Activated T-helper 1 cell treated with Interleukin-2 at 50 U/mL for 16 hours (primary cell): ENCODE measurements around the gene PPIP5K1.
"Not testable (repeated sequence)": the region's sequence is repeated elsewhere in the genome, so short reads cannot be mapped to it uniquely, and the experiment has no call there.

ENCODE experiments used
- DNase-seq: peaks from one replicate; pipeline ENCODE4 v3.0.0-alpha.2; 2020; ENCODE audit warnings: low read depth

Gene PPIP5K1

DNA sequence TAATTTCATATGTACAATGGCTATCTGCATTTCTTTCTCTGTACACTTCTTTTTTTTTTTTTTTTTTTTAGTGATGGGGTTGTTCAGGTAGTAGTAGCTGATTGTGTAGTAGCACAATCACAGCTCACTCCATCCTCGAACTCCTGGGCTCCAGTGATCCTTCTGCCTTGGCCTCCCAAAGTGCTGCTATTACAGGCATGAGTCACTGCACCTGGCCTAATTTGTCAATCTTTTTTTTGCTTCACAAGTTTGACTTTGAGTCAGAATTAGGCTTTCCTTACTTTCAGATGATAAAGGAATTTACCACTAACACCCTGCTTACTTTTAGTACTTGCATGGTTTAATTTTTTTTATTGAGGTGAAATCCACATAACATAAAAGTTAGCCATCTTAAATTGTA is 44.6 kb downstream of the PPIP5K1 start:
- no peak for DNase-seq

DNA sequence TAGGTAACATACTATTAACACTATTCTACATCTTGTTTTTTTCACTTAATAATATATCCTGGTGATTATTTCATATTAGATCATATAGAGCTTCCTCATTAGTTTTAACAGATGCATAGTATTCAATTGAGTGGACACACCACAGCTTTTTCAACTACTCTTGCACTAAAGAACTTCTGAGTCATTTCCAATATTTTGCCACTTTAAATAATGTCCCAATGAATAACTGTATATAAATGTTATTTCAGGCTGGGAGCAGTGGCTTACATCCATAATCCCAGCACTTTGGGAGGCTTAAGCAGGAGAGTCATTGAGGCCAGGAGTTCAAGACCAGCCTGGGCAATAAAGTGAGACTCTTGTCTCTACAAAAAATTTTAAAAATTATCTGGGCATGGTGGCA is 45.7 kb downstream of the PPIP5K1 start:
- no peak for DNase-seq

DNA sequence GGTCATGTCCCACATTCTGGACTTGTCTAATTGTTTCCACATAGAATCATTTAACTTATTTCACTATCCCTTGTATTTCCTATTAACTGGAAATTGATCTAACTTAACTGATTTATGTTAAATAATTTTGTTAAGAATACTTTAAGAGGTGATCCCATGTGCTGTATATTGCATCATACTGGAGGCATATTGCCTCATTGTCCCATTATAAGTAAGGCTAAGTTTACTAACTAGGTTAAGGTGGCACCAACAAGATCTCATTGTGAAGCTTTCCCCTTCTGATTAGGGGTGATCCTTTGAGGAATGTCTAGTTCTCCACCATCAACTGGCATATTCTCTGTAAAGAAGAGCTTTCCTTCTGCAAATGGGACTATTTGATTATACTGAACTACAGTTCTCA is 48.2 kb downstream of the PPIP5K1 start:
- DNase-seq, result no peak

DNA sequence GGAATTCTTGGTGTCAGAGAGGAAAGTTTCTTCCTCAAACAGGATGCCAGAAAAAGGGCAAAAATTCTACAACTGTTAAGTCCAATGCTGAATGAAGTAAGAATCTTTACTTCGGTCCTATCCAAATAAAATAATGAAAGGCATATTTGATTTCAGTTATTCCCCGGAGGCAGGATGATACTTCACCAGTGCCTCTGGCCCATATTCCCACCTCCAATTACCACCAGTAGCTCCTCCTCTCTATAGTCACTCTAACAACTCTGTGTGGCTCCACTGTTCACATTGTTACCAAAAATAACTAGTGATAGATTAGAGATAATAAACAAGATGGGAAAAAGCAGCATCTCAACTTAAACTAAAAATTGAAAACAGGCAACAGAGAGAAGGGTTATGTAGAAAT is 51.9 kb downstream of the PPIP5K1 start:
- DNase-seq, result no peak

DNA sequence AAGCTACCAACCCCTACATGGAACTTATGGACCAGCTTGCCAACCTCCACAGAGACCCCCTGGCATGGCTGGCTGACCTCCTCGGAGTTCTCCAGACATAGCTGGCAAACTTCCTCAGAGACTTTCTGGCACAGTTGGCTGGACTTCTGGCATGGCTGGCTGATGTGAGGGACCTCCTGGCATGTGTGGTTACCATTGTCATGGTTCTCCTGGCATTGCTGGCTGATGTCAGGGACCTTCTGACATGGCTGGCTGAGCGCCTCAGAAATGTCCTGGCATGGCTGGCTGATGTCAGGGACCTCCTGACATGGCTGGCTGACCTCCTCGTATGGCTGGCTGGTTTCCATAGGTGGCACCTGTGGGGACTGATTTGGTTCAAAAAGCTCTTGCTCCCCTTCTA is 55.1 kb downstream of the PPIP5K1 start:
- no peak for DNase-seq

DNA sequence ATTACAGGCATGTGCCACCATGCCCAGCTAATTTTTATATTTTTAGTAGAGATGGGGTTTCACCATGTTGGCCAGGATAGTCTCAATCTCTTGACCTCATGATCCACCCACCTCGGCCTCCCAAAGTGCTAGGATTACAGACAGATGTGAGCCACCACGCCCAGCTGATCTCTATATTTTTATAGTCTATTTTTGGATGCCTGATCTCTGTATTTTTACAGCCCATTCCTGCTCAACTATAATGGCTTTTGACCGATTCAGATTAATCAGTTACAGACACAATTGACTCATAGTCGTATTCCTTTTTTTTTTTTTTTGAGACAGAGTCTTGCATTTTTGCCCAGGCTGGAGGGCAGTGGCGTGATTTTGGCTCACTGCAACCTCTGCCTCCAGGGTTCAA is 57.2 kb downstream of the PPIP5K1 start:
- not testable (repeated sequence) for DNase-seq

DNA sequence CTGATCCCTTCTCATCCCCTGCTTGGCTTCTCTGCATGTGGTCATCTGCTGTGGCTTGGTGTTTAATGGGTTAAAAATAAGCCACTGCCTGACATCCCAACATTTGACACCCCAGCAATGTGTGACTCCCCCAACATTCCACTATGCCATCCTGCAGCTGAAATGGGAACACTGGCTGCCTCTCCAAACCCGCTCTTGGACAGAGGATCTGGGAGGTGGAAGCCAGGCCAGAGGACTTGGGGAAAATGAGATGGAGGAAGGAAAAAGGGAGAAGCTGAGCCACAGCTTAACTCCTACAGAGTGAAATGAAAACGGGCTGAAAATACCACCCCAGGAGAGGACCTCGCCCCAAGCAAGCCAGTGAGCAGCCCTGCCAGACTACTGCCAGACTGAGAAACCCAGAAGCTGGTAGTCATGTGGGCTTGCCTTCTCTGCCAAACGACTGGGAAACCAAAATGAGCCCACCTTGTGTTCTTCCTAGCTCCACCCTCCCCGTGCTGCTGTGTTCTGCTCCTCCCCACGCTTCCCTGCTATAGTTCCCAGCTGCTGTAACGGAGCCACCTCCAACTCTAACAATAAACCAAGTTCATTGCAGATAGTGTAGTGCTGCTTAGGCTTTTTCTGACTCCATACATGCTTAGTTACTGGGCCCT is 58.9 kb downstream of the PPIP5K1 start:
- no peak for DNase-seq

DNA sequence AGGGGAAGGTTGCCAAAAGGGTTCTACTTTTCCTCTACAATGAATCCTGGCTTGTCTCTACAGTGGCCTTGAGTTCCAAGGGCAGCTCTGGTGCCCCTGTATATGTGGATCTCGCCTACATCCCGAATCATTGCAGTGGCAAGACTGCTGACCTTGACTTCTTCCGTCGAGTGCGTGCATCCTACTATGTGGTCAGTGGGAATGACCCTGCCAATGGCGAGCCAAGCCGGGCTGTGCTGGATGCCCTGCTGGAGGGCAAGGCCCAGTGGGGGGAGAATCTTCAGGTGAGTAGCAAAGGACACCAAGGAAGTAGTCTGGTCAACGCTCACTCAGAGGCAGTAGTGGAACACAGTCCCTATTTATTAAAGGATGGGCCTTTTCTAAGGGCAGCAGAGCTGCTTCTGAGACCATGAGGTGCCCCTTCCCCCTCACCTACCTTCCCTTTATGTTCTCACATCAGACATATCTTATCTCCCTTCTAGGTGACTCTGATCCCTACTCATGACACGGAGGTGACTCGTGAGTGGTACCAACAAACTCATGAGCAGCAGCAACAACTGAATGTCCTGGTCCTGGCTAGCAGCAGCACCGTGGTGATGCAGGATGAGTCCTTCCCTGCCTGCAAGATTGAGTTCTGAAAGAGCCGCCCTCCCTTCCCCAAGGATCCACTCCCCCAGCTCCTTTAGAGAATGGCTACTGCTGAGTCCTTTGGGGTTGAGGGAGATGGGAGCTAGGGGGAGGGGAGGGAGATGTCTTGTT is 60.2 kb downstream of the PPIP5K1 start:
- DNase-seq, result no peak

DNA sequence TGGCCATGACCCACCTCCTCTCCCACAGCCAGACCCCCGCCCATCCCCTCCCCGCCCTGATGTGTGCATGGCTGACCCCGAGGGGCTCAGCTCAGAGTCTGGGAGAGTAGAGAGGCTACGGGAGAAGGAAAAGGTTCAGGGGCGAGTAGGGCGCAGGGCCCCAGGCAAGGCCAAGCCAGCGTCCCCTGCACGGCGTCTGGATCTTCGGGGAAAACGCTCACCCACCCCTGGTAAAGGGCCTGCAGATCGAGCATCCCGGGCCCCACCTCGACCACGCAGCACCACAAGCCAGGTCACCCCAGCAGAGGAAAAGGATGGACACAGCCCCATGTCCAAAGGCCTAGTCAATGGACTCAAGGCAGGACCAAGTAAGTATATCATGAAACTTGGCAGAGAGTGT is 60.9 kb downstream of the PPIP5K1 start:
- no peak for DNase-seq

DNA sequence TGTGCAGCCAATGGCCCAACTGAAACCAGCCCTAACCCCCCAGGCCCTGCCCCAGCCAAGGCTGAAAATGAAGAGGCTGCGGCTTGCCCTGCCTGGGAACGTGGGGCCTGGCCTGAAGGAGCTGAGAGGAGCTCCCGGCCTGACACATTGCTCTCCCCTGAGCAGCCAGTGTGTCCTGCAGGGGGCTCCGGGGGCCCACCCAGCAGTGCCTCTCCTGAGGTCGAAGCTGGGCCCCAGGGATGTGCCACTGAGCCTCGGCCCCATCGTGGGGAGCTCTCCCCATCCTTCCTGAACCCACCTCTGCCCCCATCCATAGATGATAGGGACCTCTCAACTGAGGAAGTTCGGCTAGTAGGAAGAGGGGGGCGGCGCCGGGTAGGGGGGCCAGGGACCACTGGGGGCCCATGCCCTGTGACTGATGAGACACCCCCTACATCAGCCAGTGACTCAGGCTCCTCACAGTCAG is 61.4 kb downstream of the PPIP5K1 start:
- DNase-seq, result no peak

DNA sequence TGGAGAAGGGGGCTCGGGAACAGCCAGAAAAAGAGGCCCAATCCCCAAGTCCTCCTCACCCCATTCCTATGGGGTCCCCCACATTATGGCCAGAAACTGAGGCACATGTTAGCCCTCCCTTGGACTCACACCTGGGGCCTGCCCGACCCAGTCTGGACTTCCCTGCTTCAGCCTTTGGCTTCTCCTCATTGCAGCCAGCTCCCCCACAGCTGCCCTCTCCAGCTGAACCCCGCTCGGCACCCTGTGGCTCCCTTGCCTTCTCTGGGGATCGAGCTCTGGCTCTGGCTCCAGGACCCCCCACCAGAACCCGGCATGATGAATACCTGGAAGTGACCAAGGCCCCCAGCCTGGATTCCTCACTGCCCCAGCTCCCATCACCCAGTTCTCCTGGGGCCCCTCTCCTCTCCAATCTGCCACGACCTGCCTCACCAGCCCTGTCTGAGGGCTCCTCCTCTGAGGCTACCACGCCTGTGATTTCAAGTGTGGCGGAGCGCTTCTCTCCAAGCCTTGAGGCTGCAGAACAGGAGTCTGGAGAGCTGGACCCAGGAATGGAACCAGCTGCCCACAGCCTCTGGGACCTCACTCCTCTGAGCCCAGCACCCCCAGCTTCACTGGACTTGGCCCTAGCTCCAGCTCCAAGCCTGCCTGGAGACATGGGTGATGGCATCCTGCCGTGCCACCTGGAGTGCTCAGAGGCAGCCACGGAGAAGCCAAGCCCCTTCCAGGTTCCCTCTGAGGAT is 62.0 kb downstream of the PPIP5K1 start:
- no peak for DNase-seq

DNA sequence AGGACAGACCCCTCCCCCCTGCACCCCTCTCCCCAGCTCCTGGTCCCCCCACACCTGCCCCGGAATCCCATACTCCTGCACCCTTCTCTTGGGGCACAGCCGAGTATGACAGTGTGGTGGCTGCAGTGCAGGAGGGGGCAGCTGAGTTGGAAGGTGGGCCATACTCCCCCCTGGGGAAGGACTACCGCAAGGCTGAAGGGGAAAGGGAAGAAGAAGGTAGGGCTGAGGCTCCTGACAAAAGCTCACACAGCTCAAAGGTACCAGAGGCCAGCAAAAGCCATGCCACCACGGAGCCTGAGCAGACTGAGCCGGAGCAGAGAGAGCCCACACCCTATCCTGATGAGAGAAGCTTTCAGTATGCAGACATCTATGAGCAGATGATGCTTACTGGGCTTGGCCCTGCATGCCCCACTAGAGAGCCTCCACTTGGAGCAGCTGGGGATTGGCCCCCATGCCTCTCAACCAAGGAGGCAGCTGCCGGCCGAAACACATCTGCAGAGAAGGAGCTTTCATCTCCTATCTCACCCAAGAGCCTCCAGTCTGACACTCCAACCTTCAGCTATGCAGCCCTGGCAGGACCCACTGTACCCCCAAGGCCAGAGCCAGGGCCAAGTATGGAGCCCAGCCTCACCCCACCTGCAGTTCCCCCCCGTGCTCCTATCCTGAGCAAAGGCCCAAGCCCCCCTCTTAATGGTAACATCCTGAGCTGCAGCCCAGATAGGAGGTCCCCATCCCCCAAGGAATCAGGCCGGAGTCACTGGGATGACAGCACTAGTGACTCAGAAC is 62.8 kb downstream of the PPIP5K1 start:
- DNase-seq, result no peak

DNA sequence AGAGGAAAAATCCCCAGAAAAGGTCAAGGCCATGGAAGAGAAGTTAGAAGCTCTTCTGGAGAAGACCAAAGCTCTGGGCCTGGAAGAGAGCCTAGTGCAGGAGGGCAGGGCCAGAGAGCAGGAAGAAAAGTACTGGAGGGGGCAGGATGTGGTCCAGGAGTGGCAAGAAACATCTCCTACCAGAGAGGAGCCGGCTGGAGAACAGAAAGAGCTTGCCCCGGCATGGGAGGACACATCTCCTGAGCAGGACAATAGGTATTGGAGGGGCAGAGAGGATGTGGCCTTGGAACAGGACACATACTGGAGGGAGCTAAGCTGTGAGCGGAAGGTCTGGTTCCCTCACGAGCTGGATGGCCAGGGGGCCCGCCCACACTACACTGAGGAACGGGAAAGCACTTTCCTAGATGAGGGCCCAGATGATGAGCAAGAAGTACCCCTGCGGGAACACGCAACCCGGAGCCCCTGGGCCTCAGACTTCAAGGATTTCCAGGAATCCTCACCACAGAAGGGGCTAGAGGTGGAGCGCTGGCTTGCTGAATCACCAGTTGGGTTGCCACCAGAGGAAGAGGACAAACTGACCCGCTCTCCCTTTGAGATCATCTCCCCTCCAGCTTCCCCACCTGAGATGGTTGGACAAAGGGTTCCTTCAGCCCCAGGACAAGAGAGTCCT is 63.6 kb downstream of the PPIP5K1 start:
- DNase-seq, result no peak

DNA sequence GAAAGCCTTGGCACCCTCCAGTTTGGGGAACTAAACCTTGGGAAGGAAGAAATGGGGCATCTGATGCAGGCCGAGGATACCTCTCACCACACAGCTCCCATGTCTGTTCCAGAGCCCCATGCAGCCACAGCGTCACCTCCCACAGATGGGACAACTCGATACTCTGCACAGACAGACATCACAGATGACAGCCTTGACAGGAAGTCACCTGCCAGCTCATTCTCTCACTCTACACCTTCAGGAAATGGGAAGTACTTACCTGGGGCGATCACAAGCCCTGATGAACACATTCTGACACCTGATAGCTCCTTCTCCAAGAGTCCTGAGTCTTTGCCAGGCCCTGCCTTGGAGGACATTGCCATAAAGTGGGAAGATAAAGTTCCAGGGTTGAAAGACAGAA is 64.9 kb downstream of the PPIP5K1 start:
- no peak for DNase-seq

DNA sequence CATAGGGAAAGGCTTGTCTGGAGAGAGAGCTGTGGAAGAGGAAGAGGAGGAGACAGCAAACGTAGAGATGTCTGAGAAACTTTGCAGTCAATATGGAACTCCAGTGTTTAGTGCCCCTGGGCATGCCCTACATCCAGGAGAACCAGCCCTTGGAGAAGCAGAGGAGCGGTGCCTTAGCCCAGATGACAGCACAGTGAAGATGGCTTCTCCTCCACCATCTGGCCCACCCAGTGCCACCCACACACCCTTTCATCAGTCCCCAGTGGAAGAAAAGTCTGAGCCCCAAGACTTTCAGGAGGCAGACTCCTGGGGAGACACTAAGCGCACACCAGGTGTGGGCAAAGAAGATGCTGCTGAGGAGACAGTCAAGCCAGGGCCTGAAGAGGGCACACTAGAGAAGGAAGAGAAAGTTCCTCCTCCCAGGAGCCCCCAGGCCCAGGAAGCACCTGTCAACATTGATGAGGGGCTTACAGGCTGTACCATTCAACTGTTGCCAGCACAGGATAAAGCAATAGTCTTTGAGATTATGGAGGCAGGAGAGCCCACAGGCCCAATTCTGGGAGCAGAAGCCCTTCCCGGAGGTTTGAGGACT is 65.7 kb downstream of the PPIP5K1 start:
- no peak for DNase-seq

DNA sequence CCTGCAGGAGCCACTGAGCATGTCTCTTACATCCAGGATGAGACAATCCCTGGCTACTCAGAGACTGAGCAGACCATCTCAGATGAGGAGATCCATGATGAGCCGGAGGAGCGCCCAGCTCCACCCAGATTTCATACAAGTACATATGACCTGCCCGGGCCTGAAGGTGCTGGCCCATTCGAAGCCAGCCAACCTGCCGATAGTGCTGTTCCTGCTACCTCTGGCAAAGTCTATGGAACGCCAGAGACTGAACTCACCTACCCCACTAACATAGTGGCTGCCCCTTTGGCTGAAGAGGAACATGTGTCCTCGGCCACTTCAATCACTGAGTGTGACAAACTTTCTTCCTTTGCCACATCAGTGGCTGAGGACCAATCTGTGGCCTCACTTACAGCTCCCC is 66.4 kb downstream of the PPIP5K1 start:
- no peak for DNase-seq

DNA sequence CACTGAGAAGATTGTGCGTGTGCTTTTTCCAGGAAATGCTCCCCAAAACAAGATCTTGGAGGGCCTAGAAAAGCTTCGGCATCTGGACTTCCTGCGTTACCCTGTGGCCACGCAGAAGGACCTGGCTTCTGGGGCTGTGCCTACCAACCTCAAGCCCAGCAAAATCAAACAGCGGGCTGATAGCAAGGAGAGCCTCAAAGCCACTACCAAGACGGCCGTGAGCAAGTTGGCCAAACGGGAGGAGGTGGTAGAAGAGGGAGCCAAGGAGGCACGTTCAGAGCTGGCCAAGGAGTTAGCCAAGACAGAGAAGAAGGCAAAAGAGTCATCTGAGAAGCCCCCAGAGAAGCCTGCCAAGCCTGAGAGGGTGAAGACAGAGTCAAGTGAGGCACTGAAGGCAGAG is 67.8 kb downstream of the PPIP5K1 start:
- no peak for DNase-seq

DNA sequence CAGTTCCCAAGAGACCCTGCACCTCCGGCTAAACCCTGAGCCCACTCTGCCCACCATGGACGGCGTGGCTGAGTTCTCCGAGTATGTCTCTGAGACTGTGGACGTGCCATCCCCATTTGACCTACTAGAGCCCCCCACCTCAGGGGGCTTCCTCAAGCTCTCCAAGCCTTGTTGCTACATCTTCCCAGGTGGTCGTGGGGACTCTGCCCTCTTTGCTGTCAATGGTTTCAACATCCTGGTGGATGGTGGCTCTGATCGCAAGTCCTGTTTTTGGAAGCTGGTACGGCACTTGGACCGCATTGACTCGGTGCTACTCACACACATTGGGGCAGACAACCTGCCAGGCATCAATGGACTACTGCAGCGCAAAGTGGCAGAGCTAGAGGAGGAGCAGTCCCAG is 68.6 kb downstream of the PPIP5K1 start:
- no peak for DNase-seq

DNA sequence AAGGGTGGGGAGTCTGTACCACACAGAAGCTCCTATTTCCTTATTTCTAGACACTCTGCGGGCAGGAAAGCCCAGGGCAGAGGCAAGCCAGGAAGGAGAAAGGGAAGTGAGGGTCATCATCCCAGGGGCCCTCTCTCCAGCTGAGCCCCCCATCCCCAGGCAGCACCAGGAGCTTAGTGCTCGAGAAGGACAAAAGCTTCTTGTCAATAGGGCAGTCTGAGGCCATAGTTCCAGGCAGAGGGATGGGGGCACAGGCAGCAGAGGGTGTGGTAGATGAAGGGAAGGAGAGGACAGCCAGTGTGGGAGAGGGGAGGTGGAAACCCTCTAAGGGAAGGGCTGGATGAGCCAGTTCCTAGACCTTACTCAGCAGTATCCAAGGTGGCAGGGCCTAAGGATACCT is 69.9 kb downstream of the PPIP5K1 start:
- no peak for DNase-seq

DNA sequence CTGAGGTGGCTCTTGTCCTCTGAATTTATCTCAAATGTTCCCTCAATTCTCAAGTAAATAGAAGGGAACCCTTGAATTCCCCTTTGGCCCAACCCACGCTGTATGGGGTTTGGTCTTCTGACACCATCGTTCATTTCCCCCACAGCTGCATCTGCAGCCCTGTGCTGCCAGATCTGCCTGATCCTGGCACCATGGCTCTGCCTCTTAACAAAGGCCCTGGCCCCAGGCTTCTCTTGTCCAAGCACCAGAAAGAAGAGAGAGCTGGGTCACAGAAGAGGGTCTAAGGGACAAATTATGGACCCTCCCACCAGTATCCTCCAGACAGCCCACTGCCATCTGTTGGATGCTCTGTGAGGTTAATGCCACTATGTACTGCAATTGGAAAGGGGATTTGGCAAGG is 70.8 kb downstream of the PPIP5K1 start:
- no peak for DNase-seq

DNA sequence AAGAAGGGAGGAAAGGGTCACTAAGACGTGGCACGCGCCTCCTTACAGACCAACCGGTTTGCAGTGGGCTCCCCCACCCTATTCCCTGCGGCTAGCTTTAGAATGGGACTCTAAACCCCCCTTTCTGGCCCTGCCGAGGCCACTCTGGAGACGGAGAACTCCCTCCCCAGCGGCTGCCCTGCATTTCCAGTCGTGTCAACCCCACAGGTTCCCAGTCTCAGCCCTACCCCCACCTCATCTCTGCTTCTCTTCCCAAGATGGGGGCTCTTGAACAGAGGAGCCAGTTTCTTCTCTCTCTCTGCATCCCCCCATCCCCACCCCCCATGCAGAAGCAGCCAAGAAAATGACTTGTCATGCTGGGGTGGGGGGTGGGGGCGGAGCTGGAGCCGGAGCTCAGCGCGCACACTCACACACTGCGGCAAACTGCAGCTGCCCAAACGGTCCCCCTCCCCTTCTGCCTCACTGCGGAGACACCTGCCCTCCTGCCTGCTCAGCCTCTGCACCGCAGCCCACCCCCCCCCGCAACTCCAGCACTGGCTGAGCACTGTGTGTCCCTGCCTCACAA is 71.7 kb downstream of the PPIP5K1 start:
- DNase-seq, result no peak
